HCT116 (cell line): ENCODE results near the gene PZP. TPM values are rescaled to one million over a fixed set of nuclear protein-coding genes. Genes with fewer than 3 reads are reported as not detected.

Experiments
- ATAC-seq: fragments of 200-7000 bp; cut with Tn5 transposase; 2 replicates; pipeline ENCODE4 v1.9.1; 2020; ENCODE audit warnings: mild to moderate bottlenecking, moderate library complexity
- BruUV-seq: library from RNA; stranded (reverse); fragments of 400-500 nt; replicated peaks from 2 replicates; lab custom pipeline; 2021; lab: Mats Ljungman, UMichigan
- CTCF ChIA-PET: fragments of 300-600 bp; sonication (Branson Sonifier 250); formaldehyde crosslinking; loops from one replicate; lab custom pipeline; 2021; ENCODE audit warnings: antibody characterized with exemption; lab: Charles Lee
- POLR2A ChIA-PET: fragments of 300-600, 350-600 bp; sonication (Branson Sonifier 250); formaldehyde crosslinking; loops from one replicate; lab custom pipeline; 2021; ENCODE audit warnings: antibody characterized with exemption; lab: Charles Lee
- RAD21 ChIA-PET, 2 experiments: fragments of 300-600 bp; sonication (Branson Sonifier 250); formaldehyde crosslinking; loops; one replicate each; lab custom pipeline; 2023; ENCODE audit warnings: low total read pairs in 2 of 2; ENCODE audit not compliant: uncharacterized antibody in 2 of 2, unreplicated experiment in 2 of 2, low non-redundant PET in 1 of 2; lab: Charles Lee
- DNase-seq: peaks from one replicate; pipeline ENCODE4 v3.0.0-alpha.2; 2010; ENCODE audit warnings: low read depth, low spot score
- H2AFZ ChIP-seq: fragments of 200-600 bp; shearing (Covaris generic), sonication (generic); 2 replicates; pipeline ENCODE4 v1.6.1; 2017; ENCODE audit warnings: low read depth, mixed run types, mixed read lengths, antibody characterized with exemption, low read length; ENCODE audit not compliant: poor library complexity, severe bottlenecking
- H3K27ac ChIP-seq: 2 replicates; pipeline ENCODE4 v1.5.1; 2012; ENCODE audit warnings: low read depth, low read length
- H3K27me3 ChIP-seq: fragments of 200-600 bp; sonication (generic); 2 replicates; pipeline ENCODE4 v1.6.1; 2016; ENCODE audit warnings: mixed run types, low read length, mixed read lengths; ENCODE audit not compliant: insufficient read depth
- H3K36me3 ChIP-seq, 2 experiments: fragments of 200-500 bp in 1 of 2; fragments of 200-600 bp in 1 of 2; sonication (Bioruptor generic) in 1 of 2; sonication (generic) in 1 of 2; 2 replicates each; pipeline versions ENCODE4 v1.5.1 to v1.6.1; 2014 to 2016; ENCODE audit warnings: low read length in 2 of 2, inconsistent platforms in 1 of 2, mixed read lengths in 1 of 2, mixed run types in 1 of 2; ENCODE audit not compliant: insufficient read depth in 2 of 2, control insufficient read depth in 1 of 2
- H3K4me1 ChIP-seq, 2 experiments: fragments of 200-600 bp in 1 of 2; sonication (generic) in 1 of 2; 2 replicates each; pipeline versions ENCODE4 v1.5.1 to v1.6.1; 2012 to 2017; ENCODE audit warnings: low read length in 2 of 2, inconsistent platforms in 1 of 2, mild to moderate bottlenecking in 1 of 2, mixed read lengths in 1 of 2, mixed run types in 1 of 2, moderate library complexity in 1 of 2; ENCODE audit not compliant: insufficient read depth in 2 of 2, control insufficient read depth in 1 of 2
- H3K4me2 ChIP-seq: fragments of 200-600 bp; sonication (generic); 2 replicates; pipeline ENCODE4 v1.6.1; 2017; ENCODE audit warnings: mixed run types, low read length, mixed read lengths
- H3K4me3 ChIP-seq, 2 experiments: fragments of 200-600 bp in 1 of 2; sonication (generic) in 1 of 2; replicated peaks in 1 of 2; 2 replicates each; pipeline ENCODE4 v1.5.1; 2011 to 2016; ENCODE audit warnings: low read length in 2 of 2, control low read depth in 1 of 2, low read depth in 1 of 2, mild to moderate bottlenecking in 1 of 2, mixed read lengths in 1 of 2, mixed run types in 1 of 2
- H3K79me2 ChIP-seq: fragments of 200-600 bp; sonication (generic); 2 replicates; pipeline ENCODE4 v1.6.1; 2017; ENCODE audit warnings: mild to moderate bottlenecking, mixed run types, low read length, moderate library complexity, mixed read lengths; ENCODE audit not compliant: insufficient read depth
- H3K9ac ChIP-seq: fragments of 200-600 bp; sonication (generic); 2 replicates; pipeline ENCODE4 v1.6.1; 2016; ENCODE audit warnings: low read length, mixed read lengths
- H3K9me2 ChIP-seq: fragments of 200-600 bp; sonication (generic), shearing (Covaris generic); 2 replicates; pipeline ENCODE4 v1.6.1; 2017; ENCODE audit warnings: mixed run types, mild to moderate bottlenecking, moderate library complexity; ENCODE audit not compliant: insufficient read depth
- H3K9me3 ChIP-seq, 2 experiments: fragments of 200-500 bp in 1 of 2; fragments of 200-600 bp in 1 of 2; sonication (Bioruptor generic) in 1 of 2; sonication (generic) in 1 of 2; 2 replicates each; pipeline ENCODE4 v1.6.1; 2014 to 2017; ENCODE audit warnings: low read length in 2 of 2, mixed read lengths in 2 of 2, inconsistent platforms in 1 of 2, low read depth in 1 of 2, mild to moderate bottlenecking in 1 of 2, mixed run types in 1 of 2, moderate library complexity in 1 of 2; ENCODE audit not compliant: control insufficient read depth in 1 of 2, insufficient read depth in 1 of 2
- H4K20me1 ChIP-seq: fragments of 200-600 bp; sonication (generic), shearing (Covaris generic); 2 replicates; pipeline ENCODE4 v1.6.1; 2017; ENCODE audit warnings: mixed run types, mild to moderate bottlenecking, moderate library complexity; ENCODE audit not compliant: insufficient read depth
- CBX3 ChIP-seq: IDR thresholded peaks from 2 replicates; pipeline ENCODE4 v1.6.1; 2012; ENCODE audit warnings: low read depth
- CEBPB ChIP-seq: IDR thresholded peaks from 2 replicates; pipeline ENCODE4 v1.6.1; 2012; ENCODE audit warnings: low read depth
- CTCF ChIP-seq, 3 experiments: fragments of 200-600 bp in 1 of 3; sonication (generic) in 1 of 3; IDR thresholded peaks in 2 of 3; conservative IDR thresholded peaks in 1 of 3; 2 replicates each; pipeline ENCODE4 v1.5.1; 2012 to 2017; ENCODE audit warnings: low read depth in 2 of 3, low read length in 2 of 3, antibody characterized with exemption in 1 of 3, borderline replicate concordance in 1 of 3, control low read depth in 1 of 3, mild to moderate bottlenecking in 1 of 3, mixed read lengths in 1 of 3, mixed run types in 1 of 3, moderate library complexity in 1 of 3; ENCODE audit not compliant: insufficient read depth in 1 of 3
- EGR1 ChIP-seq: IDR thresholded peaks from 2 replicates; pipeline ENCODE4 v1.6.1; 2012; ENCODE audit warnings: low read depth
- ELF1 ChIP-seq: IDR thresholded peaks from 2 replicates; pipeline ENCODE4 v1.6.1; 2012; ENCODE audit warnings: low read depth, borderline replicate concordance
- EZH2 ChIP-seq: fragments of 200-600 bp; sonication (generic); IDR thresholded peaks from 2 replicates; pipeline ENCODE4 v1.6.1; 2017; ENCODE audit warnings: antibody characterized with exemption, mixed run types
- FOSL1 ChIP-seq: IDR thresholded peaks from 2 replicates; pipeline ENCODE4 v1.6.1; 2012; ENCODE audit warnings: low read depth
- JUND ChIP-seq: IDR thresholded peaks from 2 replicates; pipeline ENCODE4 v1.6.1; 2012
- MAX ChIP-seq: IDR thresholded peaks from 2 replicates; pipeline ENCODE4 v1.6.1; 2012
- POLR2A ChIP-seq: IDR thresholded peaks from 2 replicates; pipeline ENCODE4 v1.7.0; 2011; ENCODE audit warnings: borderline replicate concordance; ENCODE audit not compliant: insufficient read depth, insufficient read length; ENCODE audit errors: extremely low read depth
- RAD21 ChIP-seq: IDR thresholded peaks from 2 replicates; pipeline ENCODE4 v1.6.1; 2012; ENCODE audit warnings: low read depth, mild to moderate bottlenecking
- SIN3A ChIP-seq: IDR thresholded peaks from 2 replicates; pipeline ENCODE4 v1.6.1; 2012; ENCODE audit warnings: low read depth
- SP1 ChIP-seq: IDR thresholded peaks from 2 replicates; pipeline ENCODE4 v1.6.1; 2012; ENCODE audit warnings: low read depth
- SRF ChIP-seq: IDR thresholded peaks from 2 replicates; pipeline ENCODE4 v1.6.1; 2012; ENCODE audit warnings: low read depth
- TCF7L2 ChIP-seq: IDR thresholded peaks from 2 replicates; pipeline ENCODE4 v1.7.0; 2011; ENCODE audit warnings: borderline replicate concordance, inconsistent platforms; ENCODE audit not compliant: insufficient read depth, insufficient read length; ENCODE audit errors: extremely low read depth
- ZFX ChIP-seq: fragments of 450-650 bp; IDR thresholded peaks from 2 replicates; pipeline ENCODE4 v1.6.1; 2017
- intact Hi-C: fragments of 100-400 bp; cut with micrococcal nuclease; formaldehyde crosslinking; loops from 2 replicates; pipeline ENCODE4 v1.10.0; 2022
- total RNA-seq: library from RNA; stranded (reverse); gene quantifications from one replicate; pipeline ENCODE4 v1.2.1, GENCODE V29; 2021; ENCODE audit not compliant: unreplicated experiment
- TF ChIP-seq, protein P1 (sequence below): IDR thresholded peaks from 2 replicates; pipeline ENCODE4 v1.6.1; 2012; ENCODE audit warnings: low read depth

PZP gene
- total RNA-seq, 1 experiment from 2014 or later: not detected

DNA sequence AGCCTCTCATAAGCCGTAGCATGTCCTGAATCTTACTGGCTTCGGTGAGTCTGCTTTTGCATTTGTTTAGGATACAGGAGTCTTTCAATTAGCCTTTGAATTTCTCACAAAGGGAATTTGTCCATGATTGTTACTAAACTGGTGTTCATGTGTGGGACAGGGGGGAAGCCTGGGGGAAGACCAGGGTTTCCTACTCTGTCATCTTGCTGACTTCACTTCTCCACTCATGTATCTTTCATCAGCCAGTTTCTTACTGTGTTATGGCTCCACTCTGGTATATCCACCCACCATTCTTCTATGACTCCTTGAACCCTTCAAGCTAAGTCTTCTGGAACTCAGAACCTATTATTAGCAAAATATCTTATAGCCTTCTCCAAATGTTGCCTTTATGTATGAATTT, 60.7 kb downstream of the PZP start:
- H3K36me3 ChIP-seq: no peaks in the 10 kb centered on the region
- TF ChIP-seq ELF1 (no peak), JUND (no peak), CBX3 (no peak), TCF7L2 (no peak), POLR2A (no peak), SRF (no peak), SP1 (no peak), EZH2 (no peak), ZFX (no peak), RAD21 (no peak), FOSL1 (no peak), EGR1 (no peak), SIN3A (no peak), CTCF (IDR thresholded peaks at IDR 0.05 in 2 of 3, conservative IDR thresholded peaks at IDR 0.05 in 1 of 3; ENCODE audit: borderline replicate concordance in 1 of 3, insufficient read depth in 1 of 3, low read depth in 2 of 3, low read length in 2 of 3) (no peak), MAX (no peak), CEBPB (no peak)
- TF ChIP-seq, protein P1, sequence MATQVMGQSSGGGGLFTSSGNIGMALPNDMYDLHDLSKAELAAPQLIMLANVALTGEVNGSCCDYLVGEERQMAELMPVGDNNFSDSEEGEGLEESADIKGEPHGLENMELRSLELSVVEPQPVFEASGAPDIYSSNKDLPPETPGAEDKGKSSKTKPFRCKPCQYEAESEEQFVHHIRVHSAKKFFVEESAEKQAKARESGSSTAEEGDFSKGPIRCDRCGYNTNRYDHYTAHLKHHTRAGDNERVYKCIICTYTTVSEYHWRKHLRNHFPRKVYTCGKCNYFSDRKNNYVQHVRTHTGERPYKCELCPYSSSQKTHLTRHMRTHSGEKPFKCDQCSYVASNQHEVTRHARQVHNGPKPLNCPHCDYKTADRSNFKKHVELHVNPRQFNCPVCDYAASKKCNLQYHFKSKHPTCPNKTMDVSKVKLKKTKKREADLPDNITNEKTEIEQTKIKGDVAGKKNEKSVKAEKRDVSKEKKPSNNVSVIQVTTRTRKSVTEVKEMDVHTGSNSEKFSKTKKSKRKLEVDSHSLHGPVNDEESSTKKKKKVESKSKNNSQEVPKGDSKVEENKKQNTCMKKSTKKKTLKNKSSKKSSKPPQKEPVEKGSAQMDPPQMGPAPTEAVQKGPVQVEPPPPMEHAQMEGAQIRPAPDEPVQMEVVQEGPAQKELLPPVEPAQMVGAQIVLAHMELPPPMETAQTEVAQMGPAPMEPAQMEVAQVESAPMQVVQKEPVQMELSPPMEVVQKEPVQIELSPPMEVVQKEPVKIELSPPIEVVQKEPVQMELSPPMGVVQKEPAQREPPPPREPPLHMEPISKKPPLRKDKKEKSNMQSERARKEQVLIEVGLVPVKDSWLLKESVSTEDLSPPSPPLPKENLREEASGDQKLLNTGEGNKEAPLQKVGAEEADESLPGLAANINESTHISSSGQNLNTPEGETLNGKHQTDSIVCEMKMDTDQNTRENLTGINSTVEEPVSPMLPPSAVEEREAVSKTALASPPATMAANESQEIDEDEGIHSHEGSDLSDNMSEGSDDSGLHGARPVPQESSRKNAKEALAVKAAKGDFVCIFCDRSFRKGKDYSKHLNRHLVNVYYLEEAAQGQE: no peak
- no peak overlapping the region for H3K4me3 ChIP-seq
- no peak overlapping the region for H3K4me2 ChIP-seq
- no peak overlapping the region for H2AFZ ChIP-seq
- no peak for ATAC-seq
- ChIA-PET CTCF (no interaction called here), RAD21 (no interaction called here), POLR2A (no interaction called here)
- H3K79me2 ChIP-seq: no peaks in the 10 kb centered on the region
- no peaks in the 10 kb centered on the region for H3K4me1 ChIP-seq
- H3K9me3 ChIP-seq: no peaks in the 10 kb centered on the region
- no peak overlapping the region for H3K27ac ChIP-seq
- DNase-seq: no peak
- H3K27me3 ChIP-seq: peaks cover 49% of the 10 kb centered on the region
- intact Hi-C loops: no loop called here
- H3K9ac ChIP-seq: no peak overlapping the region
- H3K9me2 ChIP-seq: no peaks in the 10 kb centered on the region
- BruUV-seq: no TSS peak
- H4K20me1 ChIP-seq: no peaks in the 10 kb centered on the region
